NCI-H526 (cell line): ENCODE measurements around the gene CD2AP.
"Not testable (repeated sequence)": the region's sequence is repeated elsewhere in the genome, so short reads cannot be mapped to it uniquely, and the experiment has no call there.

Source experiments
- DNase-seq, 2 experiments: peaks; one replicate each; lab custom pipeline; 2025; lab: John Stamatoyannopoulos, UW

The CD2AP gene

GRCh38 chr6:47496935-47497579 lies 19.5 kb downstream of the CD2AP start:
- no peak for DNase-seq

- DNase-seq, result no peak
These were observed 25.3 kb downstream of the CD2AP start for GRCh38 chr6:47502920-47503319.

- DNase-seq, result no peak
These were observed 32.3 kb downstream of the CD2AP start for GRCh38 chr6:47509937-47510336.

GRCh38 chr6:47512872-47513271 lies 35.3 kb downstream of the CD2AP start:
- no peak for DNase-seq

- DNase-seq, result no peak
These were observed 41.7 kb downstream of the CD2AP start for GRCh38 chr6:47519279-47519678.

GRCh38 chr6:47520282-47520681 lies 42.7 kb downstream of the CD2AP start:
- no peak for DNase-seq

GRCh38 chr6:47521961-47522360 lies 44.4 kb downstream of the CD2AP start:
- DNase-seq, result no peak

GRCh38 chr6:47524136-47524845 lies 46.7 kb downstream of the CD2AP start:
- no peak for DNase-seq

- DNase-seq, result no peak
These were observed 47.9 kb downstream of the CD2AP start for GRCh38 chr6:47525330-47526057.

- no peak for DNase-seq
These were observed 49.7 kb downstream of the CD2AP start for GRCh38 chr6:47527274-47527673.

GRCh38 chr6:47529734-47530133 lies 52.1 kb downstream of the CD2AP start:
- DNase-seq, result no peak

- no peak for DNase-seq
These were observed 55.5 kb downstream of the CD2AP start for GRCh38 chr6:47532981-47533585.

GRCh38 chr6:47534063-47534462 lies 56.5 kb downstream of the CD2AP start:
- no peak for DNase-seq

GRCh38 chr6:47535316-47536225 lies 58.0 kb downstream of the CD2AP start:
- peak in 1 of 2 experiments; percentile 2 for DNase-seq

GRCh38 chr6:47536816-47537401 lies 59.3 kb downstream of the CD2AP start:
- DNase-seq, result no peak

GRCh38 chr6:47545223-47545622 lies 67.6 kb downstream of the CD2AP start:
- no peak for DNase-seq

- no peak for DNase-seq
These were observed 74.1 kb downstream of the CD2AP start for GRCh38 chr6:47551670-47552069.

GRCh38 chr6:47552319-47552718 lies 74.7 kb downstream of the CD2AP start:
- no peak for DNase-seq

- not testable (repeated sequence) for DNase-seq
These were observed 75.7 kb downstream of the CD2AP start for GRCh38 chr6:47553243-47553642.

GRCh38 chr6:47556459-47556858 lies 78.9 kb downstream of the CD2AP start:
- not testable (repeated sequence) for DNase-seq

GRCh38 chr6:47563162-47563561 lies 85.6 kb downstream of the CD2AP start:
- DNase-seq, result no peak
